Right renal cortex interstitium (tissue), 3 donors: Measurements from ENCODE around the gene C11orf21. TPM values are rescaled to one million over a fixed set of nuclear protein-coding genes. Genes with fewer than 3 reads are reported as not detected.

Experiments used
- DNase-seq, 3 donors: peaks; one replicate each; pipeline ENCODE4 v3.0.0-alpha.2; 2013; ENCODE audit warnings: low read depth in 3 of 3, low spot score in 2 of 3
- polyA plus RNA-seq, 3 donors: library from polyadenylated mRNA; unstranded; fragments of 120-200 nt; gene quantifications; one replicate each; pipeline ENCODE4 v1.2.1, GENCODE V29; 2013; ENCODE audit not compliant: insufficient read length in 3 of 3

Gene C11orf21
- polyA plus RNA-seq, 3 donors = 0.55 to 0.82 (median 0.56) TPM

GRCh38 chr11:2262301-2263070, 39.2 kb downstream of the C11orf21 start:
- DNase-seq = no peak

GRCh38 chr11:2261436-2262230, 40.1 kb downstream of the C11orf21 start:
- no peak for DNase-seq

DNA sequence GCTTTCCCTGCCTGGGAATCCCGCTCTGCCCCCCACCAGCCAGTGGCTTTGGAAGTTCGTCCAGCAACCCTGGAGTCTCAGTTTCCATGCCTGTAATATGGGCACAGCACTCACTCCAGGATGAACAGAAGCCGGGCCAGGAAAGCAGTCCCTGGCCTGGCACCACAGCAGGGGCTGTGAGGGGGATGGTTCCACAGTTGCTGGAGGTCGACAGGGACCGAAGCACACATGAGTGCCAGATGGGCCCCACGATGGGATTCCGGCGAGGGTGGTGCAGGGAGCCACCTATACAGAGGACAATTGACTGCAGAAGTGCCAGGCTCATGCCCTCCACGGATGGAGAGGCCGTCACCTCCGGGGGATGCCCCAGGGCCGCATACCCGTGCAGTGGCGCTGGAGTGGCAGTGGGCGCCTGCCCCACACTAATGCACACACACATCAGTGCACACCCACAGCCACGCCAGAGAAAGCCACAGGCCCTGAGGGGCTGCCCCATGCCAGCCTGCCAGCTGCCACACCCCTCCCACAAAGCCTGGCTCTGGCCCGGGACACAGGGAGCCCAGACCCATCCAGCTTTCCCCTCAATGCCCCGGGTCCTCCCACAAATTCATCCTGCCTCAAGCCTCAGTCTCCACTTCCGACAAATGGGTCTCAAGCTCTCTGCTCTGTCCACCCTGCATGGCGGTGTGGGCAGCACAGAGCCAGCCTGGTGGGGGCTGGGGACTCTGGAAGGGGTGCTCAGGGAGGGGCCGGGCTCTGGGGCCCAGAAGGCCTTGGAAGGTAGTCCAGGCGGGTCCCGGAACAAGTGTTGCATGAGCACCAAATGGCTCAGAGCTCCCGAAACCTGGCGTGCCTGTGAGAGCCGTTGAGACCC, 41.0 kb downstream of the C11orf21 start:
- DNase-seq = no peak

GRCh38 chr11:2259897-2260451, 41.7 kb downstream of the C11orf21 start:
- no peak for DNase-seq

DNA sequence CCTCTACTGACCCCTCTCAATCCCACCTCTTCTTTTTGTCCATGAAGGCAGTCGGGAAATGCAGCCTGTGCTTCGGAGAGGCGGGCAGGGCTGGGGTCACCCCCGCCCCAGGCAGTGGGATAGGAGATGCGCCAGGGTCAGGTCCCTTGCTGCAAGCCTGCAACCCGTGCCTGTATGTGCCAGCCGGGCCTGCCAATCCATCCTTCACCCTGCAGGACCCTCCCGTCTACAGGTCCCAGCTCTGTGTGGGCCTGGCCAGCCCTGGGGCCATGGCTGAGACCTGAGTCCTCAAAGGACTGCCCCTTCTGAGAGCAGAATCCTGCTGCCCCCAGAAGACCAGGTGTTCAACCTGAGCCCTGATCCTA, 42.3 kb downstream of the C11orf21 start:
- DNase-seq = no peak

GRCh38 chr11:2258501-2259465, 42.9 kb downstream of the C11orf21 start:
- no peak for DNase-seq

DNA sequence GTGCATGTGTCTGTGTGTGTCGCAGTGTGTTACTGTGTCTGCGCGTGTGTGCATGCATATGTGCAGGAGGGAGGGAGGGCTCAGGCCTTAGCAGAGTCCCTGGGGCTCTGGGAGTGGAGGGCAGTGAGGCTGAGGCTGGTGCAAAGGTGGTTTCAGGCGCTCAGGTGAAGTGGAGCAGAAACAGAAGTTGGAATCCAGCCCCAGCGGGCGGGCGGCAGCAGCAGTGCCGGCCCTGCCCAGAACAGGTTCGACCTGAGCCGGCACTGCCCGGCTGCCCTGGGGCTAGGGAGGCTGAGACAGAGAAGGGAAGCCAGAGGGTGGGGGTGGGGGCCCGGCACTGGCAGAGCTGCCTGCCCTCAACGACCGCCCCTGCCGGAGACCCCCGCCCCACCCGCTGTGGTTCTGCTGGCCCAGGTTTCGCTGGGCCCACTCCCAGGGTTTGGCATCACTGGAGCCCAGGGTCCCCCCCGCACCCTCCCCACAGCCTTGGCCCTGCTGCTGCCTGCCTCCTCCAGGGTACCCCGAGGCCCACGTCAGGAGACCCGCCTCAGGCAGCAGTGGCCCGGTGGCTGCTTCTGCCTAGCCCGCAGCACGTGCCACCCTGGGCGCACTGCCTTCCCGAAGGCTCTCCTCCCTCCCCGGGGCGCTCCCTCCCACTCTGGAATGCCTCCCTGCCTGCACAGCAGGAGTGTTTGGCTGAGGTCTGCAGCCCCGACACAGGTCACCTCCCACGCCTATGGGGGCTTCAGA, 44.6 kb downstream of the C11orf21 start:
- no peak for DNase-seq

DNA sequence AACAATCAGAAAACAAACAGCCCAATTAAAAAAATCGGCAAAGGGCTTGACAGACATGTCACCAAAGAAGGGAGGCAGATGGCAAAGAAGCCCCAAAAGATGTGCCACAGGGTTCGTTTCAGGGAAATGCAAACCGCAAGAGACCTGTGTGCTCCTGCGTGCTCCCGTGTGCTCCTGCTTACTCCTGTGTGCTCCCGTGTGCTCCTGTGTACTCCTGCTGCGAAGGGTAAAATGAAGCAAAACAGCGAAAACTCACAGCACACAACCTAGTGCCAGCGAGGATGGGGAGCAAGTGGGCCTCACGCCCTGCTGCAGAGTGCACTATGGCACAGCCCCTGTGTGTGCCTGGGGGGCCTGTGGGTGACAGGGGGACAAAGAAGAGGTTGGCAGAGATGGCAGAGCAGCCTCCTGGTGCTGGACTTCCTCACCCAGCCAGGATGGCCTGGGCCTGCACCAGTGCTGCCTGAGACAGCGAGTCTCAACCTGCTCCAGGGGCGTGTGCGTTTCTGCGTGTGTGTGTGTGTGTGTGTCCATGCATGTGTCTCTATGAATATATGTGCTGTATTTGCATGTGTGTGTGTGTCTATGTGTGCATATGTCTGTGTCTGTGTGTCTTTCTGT, 45.3 kb downstream of the C11orf21 start:
- DNase-seq = no peak

DNA sequence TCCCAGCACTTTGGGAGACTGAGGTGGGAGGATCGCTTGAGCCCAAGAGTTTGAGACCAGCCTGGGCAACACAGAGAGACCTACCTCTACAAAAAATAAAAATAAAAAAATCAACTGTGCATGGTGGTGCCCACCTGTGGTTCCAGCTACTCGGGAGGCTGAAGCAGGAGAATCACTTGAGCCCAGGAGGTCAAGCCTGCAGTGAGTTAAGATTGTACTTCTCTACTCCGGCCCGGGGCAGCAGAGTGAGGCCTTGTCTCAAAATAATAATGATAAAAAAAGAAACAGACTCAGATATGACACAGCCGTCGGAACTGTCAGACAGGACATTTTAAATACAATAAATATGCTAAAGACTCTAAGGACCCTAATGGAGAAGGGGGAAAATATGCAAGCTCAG, 49.7 kb downstream of the C11orf21 start:
- no peak for DNase-seq

- no peak for DNase-seq
Observed at GRCh38 chr11:2251138-2251537, 50.6 kb downstream of the C11orf21 start.

DNA sequence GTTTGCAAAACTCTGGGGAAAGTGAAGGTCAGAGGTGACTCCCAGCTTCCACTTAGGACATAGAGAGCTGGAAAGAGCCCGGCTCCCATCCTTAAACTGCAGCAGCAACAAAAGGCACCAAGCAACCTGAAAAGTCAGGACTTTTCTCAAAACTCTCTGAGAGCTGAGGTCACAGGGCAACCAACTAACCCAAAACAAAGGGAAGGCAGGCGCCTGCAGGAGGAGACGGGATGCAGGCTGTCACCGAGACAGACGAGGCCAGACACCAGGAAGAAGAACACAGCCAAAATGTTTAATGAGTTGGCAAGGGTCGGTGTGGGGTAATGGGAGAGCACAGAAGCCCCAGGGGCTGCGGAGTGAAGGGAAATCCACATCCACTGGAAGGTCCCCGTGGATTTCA, 51.2 kb downstream of the C11orf21 start:
- DNase-seq = no peak

DNA sequence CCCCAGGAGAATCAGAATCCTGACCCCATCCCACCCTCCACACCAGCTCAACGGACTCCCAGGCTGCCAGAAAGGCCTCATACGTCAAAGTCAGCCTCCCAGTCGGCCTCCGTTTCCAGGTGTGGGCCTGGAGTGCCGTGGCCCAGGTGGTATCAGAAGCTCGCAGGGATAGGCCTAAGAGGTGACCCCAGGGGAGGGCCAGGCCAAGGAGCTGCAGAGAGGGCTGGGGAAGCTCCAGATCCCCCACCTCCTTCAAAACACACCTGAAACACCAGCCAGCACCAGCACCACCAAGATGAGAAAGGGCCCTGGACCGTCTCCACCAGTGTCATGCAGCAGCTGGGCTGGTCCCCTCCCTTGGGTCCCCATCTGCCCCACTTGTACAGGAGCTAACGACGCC, 51.7 kb downstream of the C11orf21 start:
- DNase-seq = no peak

DNA sequence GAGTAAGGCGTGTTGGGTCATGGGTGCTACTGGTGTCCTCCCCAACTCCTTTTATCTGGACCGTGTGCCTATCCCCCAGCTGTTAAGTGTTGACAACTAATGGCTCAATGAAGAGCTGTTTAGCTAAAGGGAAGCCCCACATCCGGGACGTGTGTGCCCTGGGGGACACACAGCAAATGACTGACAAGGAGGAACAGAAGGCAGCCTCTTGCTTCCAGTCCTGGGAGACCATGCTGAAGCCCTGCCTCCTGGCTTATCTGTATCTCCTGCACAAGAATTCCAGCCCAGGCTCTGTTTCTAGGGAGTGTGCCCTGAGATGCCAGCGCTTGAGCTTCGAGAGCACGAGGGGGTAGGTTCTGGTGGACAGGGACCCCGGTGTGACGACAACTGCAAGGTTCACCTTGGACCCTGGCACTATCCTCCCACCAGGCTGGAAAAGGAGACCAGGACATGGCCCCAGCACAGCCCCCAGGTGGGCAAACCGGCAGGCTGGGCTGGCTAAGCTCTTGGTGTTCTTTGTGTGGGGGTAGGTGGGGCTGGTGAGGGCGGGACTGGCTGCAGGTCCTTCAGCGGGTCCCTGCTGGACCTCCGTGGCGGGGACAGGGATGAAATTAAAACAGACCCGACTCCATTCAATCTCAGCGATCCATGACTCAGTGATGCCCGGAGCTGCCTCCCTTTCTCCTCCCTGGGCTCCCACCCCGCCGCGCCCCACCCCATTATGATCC, 52.4 kb downstream of the C11orf21 start:
- DNase-seq = no peak

DNA sequence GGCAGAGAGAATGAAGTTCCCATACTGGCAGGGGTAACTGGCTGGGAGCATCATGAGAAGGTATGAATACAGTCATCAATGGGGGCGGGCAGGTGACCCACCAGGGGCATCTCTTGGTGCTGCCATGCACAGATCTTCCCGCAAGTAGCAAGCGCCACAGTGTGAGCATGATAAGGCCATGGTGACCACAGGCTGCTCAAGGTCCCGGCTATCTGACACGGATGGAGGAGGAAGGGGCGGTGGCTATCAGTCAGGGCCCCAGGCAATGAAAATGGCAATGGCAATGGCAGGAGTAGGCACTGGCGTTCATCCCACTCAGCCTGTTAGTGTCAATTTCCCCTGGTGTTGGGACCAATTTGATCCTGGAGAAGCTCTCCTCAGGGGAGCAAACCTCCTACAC, 53.0 kb downstream of the C11orf21 start:
- no peak for DNase-seq

DNA sequence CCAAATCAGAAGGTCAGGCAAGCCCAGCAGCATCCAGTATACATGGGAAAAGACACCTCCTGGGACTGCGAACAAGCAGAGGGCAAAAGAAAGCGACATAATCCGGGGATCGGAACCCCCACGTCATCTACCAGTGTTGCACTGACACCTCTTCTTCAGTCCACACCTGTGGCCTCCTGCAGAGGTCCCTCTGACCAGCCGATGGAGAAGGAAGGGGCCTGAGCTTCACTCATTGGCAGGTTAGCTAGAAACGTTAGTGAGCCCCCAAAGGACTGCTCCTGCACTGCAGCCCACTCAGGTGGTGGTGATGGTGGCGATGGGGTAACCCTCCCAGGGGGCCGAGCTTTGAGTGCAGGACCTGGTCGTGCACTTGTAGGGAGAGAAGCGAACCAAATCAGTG, 53.5 kb downstream of the C11orf21 start:
- no peak for DNase-seq

DNA sequence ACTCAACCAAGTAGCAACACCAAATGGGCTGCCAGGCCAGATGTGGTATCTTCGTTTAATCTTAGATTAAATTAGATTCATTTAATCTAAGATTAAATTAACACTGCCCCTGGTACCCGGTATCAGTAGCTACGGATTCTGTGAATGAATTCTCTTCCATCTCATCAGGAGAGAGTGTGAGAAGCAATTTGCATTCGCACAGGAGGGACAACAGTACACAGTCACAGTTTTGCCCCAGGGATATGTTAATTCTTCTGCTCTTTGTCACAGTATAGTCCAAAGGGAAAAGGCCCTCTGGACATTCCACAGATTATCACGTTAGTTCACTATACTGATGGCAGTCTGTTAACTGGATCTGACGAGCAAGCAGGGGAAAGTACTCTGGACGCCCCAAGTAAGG, 54.2 kb downstream of the C11orf21 start:
- no peak for DNase-seq
